GM19455 (cell line): ENCODE data around the gene EP400.

Experiments used
- ATAC-seq: cut with Tn5 transposase; IDR thresholded peaks from one replicate; pipeline ENCODE4 v1.9.1; 2021; ENCODE audit not compliant: unreplicated experiment

Gene EP400

GRCh38 chr12:131912518-131913274, 37.0 kb upstream of the EP400 start:
- no peak for ATAC-seq

GRCh38 chr12:131913666-131914065, 36.1 kb upstream of the EP400 start:
- no peak for ATAC-seq

- no peak for ATAC-seq
Observed at GRCh38 chr12:131914179-131914702, 35.5 kb upstream of the EP400 start.

GRCh38 chr12:131915000-131915689, 34.6 kb upstream of the EP400 start:
- ATAC-seq: no peak

- no peak for ATAC-seq
Observed at GRCh38 chr12:131915823-131916222, 33.9 kb upstream of the EP400 start.

- ATAC-seq: no peak
Observed at GRCh38 chr12:131916306-131917138, 33.2 kb upstream of the EP400 start.

- ATAC-seq: no peak
Observed at GRCh38 chr12:131917139-131917710, 32.5 kb upstream of the EP400 start.

- ATAC-seq: no peak
Observed at GRCh38 chr12:131917711-131918306, 31.9 kb upstream of the EP400 start.

GRCh38 chr12:131918311-131919050, 31.3 kb upstream of the EP400 start:
- ATAC-seq: no peak

GRCh38 chr12:131919051-131919347, 30.7 kb upstream of the EP400 start:
- ATAC-seq: no peak

GRCh38 chr12:131919366-131920156, 30.2 kb upstream of the EP400 start:
- no peak for ATAC-seq

GRCh38 chr12:131920157-131920508, 29.6 kb upstream of the EP400 start:
- no peak for ATAC-seq

GRCh38 chr12:131920902-131921840, 28.6 kb upstream of the EP400 start:
- ATAC-seq: no peak

- ATAC-seq: no peak
Observed at GRCh38 chr12:131921866-131922769, 27.6 kb upstream of the EP400 start.

- no peak for ATAC-seq
Observed at GRCh38 chr12:131922772-131923171, 27.0 kb upstream of the EP400 start.

GRCh38 chr12:131923260-131923659, 26.5 kb upstream of the EP400 start:
- peak; percentile 78 for ATAC-seq
